ENCODE results near the gene NANS. TPM values are rescaled to one million over a fixed set of nuclear protein-coding genes. Genes with fewer than 3 reads are reported as not detected.

NANS gene
- total and polyA plus RNA-seq, 2 of the 8 experiments (the other 6 are each of a cell fraction or from before 2014, with no cell fraction given), result 56.5 to 67.3 TPM

DNA sequence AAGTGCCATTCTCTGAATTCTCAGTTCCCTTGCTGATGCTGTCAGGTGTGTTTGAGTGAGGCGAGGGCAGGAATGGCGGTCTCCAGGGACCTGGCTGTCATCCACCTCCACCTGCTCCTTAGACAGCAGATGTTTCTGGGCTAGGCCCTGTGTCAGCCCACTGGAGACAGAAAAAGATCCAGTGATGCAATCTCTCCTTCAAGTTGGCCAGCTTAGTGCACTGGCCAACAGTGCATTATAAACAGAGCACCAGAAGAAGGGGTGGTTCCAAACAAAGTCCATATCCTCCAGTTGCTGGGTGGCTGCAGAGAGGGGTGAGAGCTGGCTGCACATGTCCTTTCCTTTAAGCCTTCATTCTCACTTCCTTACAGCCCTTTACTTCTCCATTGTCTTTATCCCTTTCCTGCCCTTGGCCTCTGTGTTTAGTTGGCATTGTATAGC, 26.5 kb downstream of the NANS start:
- no peak overlapping the region for H4K91ac ChIP-seq (replicated peaks; ENCODE audit: insufficient read length, low read length)
- DNase-seq (ENCODE audit: low read depth in 1 of 2, low spot score in 2 of 2) (no peak), FAIRE-seq (no peak)
- no peaks in the 10 kb centered on the region for H3K79me2 ChIP-seq (ENCODE audit: control insufficient read depth in 1 of 2, insufficient read depth in 2 of 2, low read length in 2 of 2)
- H3K4me2 ChIP-seq (ENCODE audit: insufficient read depth in 1 of 2, low read depth in 2 of 2, low read length in 2 of 2), result no peak overlapping the region
- no peak overlapping the region for H2BK20ac ChIP-seq (ENCODE audit: low read length)
- H3K27me3 ChIP-seq (replicated peaks in 1 of 4; ENCODE audit: control insufficient read depth in 3 of 4, extremely low read depth in 1 of 4, insufficient read depth in 3 of 4, low read length in 3 of 4), result no peaks in the 10 kb centered on the region; a peak in 2 of 7 replicates
- H3K14ac ChIP-seq (ENCODE audit: insufficient read length), result no peak overlapping the region
- CTCF ChIA-PET (ENCODE audit: partially characterized antibody), result no interaction called here
- 86% methylated on average over 2 of the region's 2 CpGs; no CpG with 5 or more reads in 1 of the 2 experiments for WGBS, 2 experiments (ENCODE audit: extremely low coverage in 1 of 2, insufficient coverage in 1 of 2, insufficient read length in 1 of 2, insufficient replicate concordance in 2 of 2, low coverage in 1 of 2, low lambda C conversion rate in 2 of 2, missing lambda C conversion rate in 1 of 2)
- no peak overlapping the region for H2BK12ac ChIP-seq (ENCODE audit: low read depth, low read length)
- no peak overlapping the region for H3K23ac ChIP-seq (ENCODE audit: insufficient read length)
- H2AK5ac ChIP-seq (ENCODE audit: low read depth, low read length), result no peak overlapping the region
- H3K18ac ChIP-seq (ENCODE audit: extremely low read depth, low read length), result no peak overlapping the region
- no peak overlapping the region for H4K5ac ChIP-seq (ENCODE audit: insufficient read length, low read depth, low read length)
- H2BK15ac ChIP-seq (ENCODE audit: low read length), result no peak overlapping the region
- no peak overlapping the region for H3K56ac ChIP-seq (replicated peaks; ENCODE audit: insufficient read length, low read depth, low read length)
- H3K23me2 ChIP-seq (ENCODE audit: low read depth, low read length), result peaks cover 2% of the 10 kb centered on the region; the same call in 1 of the 2 replicates
- no peak overlapping the region for H3K4ac ChIP-seq (replicated peaks; ENCODE audit: insufficient read length, low read depth, low read length)
- peaks cover 2 to 28% (median 10%) of the 10 kb centered on the region in 4 experiments; a peak in 5 of 8 replicates for H3K36me3 ChIP-seq (ENCODE audit: control insufficient read depth in 2 of 4, insufficient read depth in 4 of 4, low read length in 3 of 4)
- POLR2A ChIA-PET (ENCODE audit: partially characterized antibody), result no interaction called here
- no peaks in the 10 kb centered on the region for H3K9me3 ChIP-seq (ENCODE audit: insufficient read depth in 2 of 2, low read depth in 1 of 2, low read length in 1 of 2)
- peaks cover 2 to 10% (median 6%) of the 10 kb centered on the region in 4 experiments; a peak in 4 of 7 replicates for H3K4me1 ChIP-seq (replicated peaks in 1 of 4; ENCODE audit: control insufficient read depth in 3 of 4, insufficient read depth in 4 of 4, low read length in 3 of 4)
- H3K9ac ChIP-seq (replicated peaks in 1 of 4; ENCODE audit: extremely low read depth in 1 of 4, low read depth in 3 of 4, low read length in 3 of 4), result no peak overlapping the region
- no peak overlapping the region for H3K27ac ChIP-seq (ENCODE audit: low read depth, low read length)
- no peaks in the 10 kb centered on the region for H3K79me1 ChIP-seq (ENCODE audit: low read depth, low read length)
- H2BK5ac ChIP-seq (ENCODE audit: low read depth, low read length), result no peak overlapping the region; the same call in 1 of the 2 replicates
- H3K4me3 ChIP-seq (ENCODE audit: extremely low read depth in 1 of 4, insufficient read depth in 2 of 4, low read depth in 3 of 4, low read length in 4 of 4), result no peak overlapping the region
- H4K20me1 ChIP-seq (replicated peaks in 1 of 2; ENCODE audit: control insufficient read depth in 1 of 2, insufficient read depth in 2 of 2, low read length in 2 of 2), result peaks cover 4 to 7% of the 10 kb centered on the region in 2 experiments
- no peak overlapping the region for H2BK120ac ChIP-seq (replicated peaks; ENCODE audit: low read depth, low read length)
- H2AFZ ChIP-seq (ENCODE audit: low read length), result no peak overlapping the region
- H4K8ac ChIP-seq (ENCODE audit: extremely low read depth, insufficient read depth, low read length), result no peak overlapping the region
- TF ChIP-seq TEAD4 (IDR thresholded peaks at IDR 0.05; ENCODE audit: low read depth, low read length) (no peak), CBX8 (IDR thresholded peaks at IDR 0.05; ENCODE audit: borderline replicate concordance, low read depth, low read length) (no peak), ZNF274 (IDR thresholded peaks at IDR 0.05; ENCODE audit: borderline replicate concordance, extremely low read depth, low read length) (no peak), CTBP2 (IDR thresholded peaks at IDR 0.05; ENCODE audit: borderline replicate concordance, insufficient read depth, insufficient read length, low read length) (no peak), SIRT6 (IDR thresholded peaks at IDR 0.05; ENCODE audit: low read length) (no peak), BACH1 (IDR thresholded peaks at IDR 0.05; ENCODE audit: low read length) (no peak), SIN3A (conservative IDR thresholded peaks at IDR 0.05 in 1 of 2, IDR thresholded peaks at IDR 0.05 in 1 of 2; ENCODE audit: low read depth in 1 of 2, low read length in 2 of 2) (no peak), RXRA (IDR thresholded peaks at IDR 0.05; ENCODE audit: insufficient read depth, low read depth, low read length) (no peak)
- TF ChIP-seq, protein P1, sequence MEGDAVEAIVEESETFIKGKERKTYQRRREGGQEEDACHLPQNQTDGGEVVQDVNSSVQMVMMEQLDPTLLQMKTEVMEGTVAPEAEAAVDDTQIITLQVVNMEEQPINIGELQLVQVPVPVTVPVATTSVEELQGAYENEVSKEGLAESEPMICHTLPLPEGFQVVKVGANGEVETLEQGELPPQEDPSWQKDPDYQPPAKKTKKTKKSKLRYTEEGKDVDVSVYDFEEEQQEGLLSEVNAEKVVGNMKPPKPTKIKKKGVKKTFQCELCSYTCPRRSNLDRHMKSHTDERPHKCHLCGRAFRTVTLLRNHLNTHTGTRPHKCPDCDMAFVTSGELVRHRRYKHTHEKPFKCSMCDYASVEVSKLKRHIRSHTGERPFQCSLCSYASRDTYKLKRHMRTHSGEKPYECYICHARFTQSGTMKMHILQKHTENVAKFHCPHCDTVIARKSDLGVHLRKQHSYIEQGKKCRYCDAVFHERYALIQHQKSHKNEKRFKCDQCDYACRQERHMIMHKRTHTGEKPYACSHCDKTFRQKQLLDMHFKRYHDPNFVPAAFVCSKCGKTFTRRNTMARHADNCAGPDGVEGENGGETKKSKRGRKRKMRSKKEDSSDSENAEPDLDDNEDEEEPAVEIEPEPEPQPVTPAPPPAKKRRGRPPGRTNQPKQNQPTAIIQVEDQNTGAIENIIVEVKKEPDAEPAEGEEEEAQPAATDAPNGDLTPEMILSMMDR (IDR thresholded peaks at IDR 0.05; ENCODE audit: control extremely low read depth in 1 of 3, insufficient read depth in 1 of 3, low read depth in 1 of 3, low read length in 3 of 3), result no peak
